A549 (cell line): ENCODE data around the gene ARRDC5.
"Not testable (repeated sequence)": the region's sequence is repeated elsewhere in the genome, so short reads cannot be mapped to it uniquely, and the experiment has no call there.

ENCODE experiments used
- EHMT2 ChIP-seq: fragments of 200-600 bp; sonication (generic); IDR thresholded peaks from 2 replicates; pipeline ENCODE4 v1.6.1; 2016; ENCODE audit warnings: antibody characterized with exemption, low read depth, mild to moderate bottlenecking, moderate library complexity
- JUNB ChIP-seq: fragments of >200 bp; sonication (Bioruptor Twin); formaldehyde crosslinking; IDR thresholded peaks from 2 replicates; pipeline ENCODE4 v1.6.1; 2016
- KDM5A ChIP-seq: fragments of 200-600 bp; sonication (generic); IDR thresholded peaks from 2 replicates; pipeline ENCODE4 v1.6.1; 2016; ENCODE audit warnings: antibody characterized with exemption, mild to moderate bottlenecking
- PHF8 ChIP-seq: fragments of 200-600 bp; sonication (generic); IDR thresholded peaks from 2 replicates; pipeline ENCODE4 v1.6.1; 2016; ENCODE audit warnings: low read depth, mild to moderate bottlenecking, antibody characterized with exemption, moderate library complexity, borderline replicate concordance
- POLR2A ChIP-seq: IDR thresholded peaks from 2 replicates; pipeline ENCODE4 v1.6.1; 2012; ENCODE audit warnings: mild to moderate bottlenecking, low read length
- TF ChIP-seq, protein P1 (sequence below): fragments of >200 bp; sonication (Bioruptor Twin); formaldehyde crosslinking; IDR thresholded peaks from 3 replicates; pipeline ENCODE4 v1.5.1; 2016
- TF ChIP-seq, protein P2 (sequence below): fragments of 200-600 bp; sonication (generic); IDR thresholded peaks from 2 replicates; pipeline ENCODE4 v1.6.1; 2016; ENCODE audit warnings: antibody characterized with exemption, mild to moderate bottlenecking, moderate library complexity

DNA sequence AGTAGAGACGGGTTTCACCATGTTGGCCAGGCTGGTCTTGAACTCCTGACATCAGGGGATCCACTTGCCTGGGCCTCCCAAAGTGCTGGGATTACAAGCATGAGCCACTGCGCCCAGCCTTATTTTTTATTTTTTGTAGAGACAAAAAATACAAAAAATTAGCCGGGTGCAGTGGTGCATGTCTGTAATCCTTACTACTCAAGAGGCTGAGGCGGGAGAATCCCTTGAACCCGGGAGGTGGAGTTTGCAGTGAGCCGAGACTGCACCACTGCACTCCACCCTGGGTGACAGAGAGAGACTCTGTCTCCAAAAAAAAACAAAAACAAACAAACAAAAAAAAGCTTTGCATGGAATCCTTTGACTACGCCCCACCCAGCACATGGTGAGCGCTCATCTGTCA is 49.2 kb downstream of the ARRDC5 start:
- not testable (repeated sequence) for TF ChIP-seq EHMT2, POLR2A, KDM5A, PHF8, JUNB
- TF ChIP-seq, protein P1, sequence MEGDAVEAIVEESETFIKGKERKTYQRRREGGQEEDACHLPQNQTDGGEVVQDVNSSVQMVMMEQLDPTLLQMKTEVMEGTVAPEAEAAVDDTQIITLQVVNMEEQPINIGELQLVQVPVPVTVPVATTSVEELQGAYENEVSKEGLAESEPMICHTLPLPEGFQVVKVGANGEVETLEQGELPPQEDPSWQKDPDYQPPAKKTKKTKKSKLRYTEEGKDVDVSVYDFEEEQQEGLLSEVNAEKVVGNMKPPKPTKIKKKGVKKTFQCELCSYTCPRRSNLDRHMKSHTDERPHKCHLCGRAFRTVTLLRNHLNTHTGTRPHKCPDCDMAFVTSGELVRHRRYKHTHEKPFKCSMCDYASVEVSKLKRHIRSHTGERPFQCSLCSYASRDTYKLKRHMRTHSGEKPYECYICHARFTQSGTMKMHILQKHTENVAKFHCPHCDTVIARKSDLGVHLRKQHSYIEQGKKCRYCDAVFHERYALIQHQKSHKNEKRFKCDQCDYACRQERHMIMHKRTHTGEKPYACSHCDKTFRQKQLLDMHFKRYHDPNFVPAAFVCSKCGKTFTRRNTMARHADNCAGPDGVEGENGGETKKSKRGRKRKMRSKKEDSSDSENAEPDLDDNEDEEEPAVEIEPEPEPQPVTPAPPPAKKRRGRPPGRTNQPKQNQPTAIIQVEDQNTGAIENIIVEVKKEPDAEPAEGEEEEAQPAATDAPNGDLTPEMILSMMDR: not testable (repeated sequence)
- TF ChIP-seq, protein P2, sequence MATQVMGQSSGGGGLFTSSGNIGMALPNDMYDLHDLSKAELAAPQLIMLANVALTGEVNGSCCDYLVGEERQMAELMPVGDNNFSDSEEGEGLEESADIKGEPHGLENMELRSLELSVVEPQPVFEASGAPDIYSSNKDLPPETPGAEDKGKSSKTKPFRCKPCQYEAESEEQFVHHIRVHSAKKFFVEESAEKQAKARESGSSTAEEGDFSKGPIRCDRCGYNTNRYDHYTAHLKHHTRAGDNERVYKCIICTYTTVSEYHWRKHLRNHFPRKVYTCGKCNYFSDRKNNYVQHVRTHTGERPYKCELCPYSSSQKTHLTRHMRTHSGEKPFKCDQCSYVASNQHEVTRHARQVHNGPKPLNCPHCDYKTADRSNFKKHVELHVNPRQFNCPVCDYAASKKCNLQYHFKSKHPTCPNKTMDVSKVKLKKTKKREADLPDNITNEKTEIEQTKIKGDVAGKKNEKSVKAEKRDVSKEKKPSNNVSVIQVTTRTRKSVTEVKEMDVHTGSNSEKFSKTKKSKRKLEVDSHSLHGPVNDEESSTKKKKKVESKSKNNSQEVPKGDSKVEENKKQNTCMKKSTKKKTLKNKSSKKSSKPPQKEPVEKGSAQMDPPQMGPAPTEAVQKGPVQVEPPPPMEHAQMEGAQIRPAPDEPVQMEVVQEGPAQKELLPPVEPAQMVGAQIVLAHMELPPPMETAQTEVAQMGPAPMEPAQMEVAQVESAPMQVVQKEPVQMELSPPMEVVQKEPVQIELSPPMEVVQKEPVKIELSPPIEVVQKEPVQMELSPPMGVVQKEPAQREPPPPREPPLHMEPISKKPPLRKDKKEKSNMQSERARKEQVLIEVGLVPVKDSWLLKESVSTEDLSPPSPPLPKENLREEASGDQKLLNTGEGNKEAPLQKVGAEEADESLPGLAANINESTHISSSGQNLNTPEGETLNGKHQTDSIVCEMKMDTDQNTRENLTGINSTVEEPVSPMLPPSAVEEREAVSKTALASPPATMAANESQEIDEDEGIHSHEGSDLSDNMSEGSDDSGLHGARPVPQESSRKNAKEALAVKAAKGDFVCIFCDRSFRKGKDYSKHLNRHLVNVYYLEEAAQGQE: not testable (repeated sequence)
